Keratinocyte (primary cell): ENCODE data around the gene SCYGR2. TPM values are rescaled to one million over a fixed set of nuclear protein-coding genes. Genes with fewer than 3 reads are reported as not detected.

ENCODE experiments used
- DNase-seq: peaks from one replicate; pipeline ENCODE4 v3.0.0-alpha.2; 2011; ENCODE audit warnings: low read depth, missing footprints, low spot score
- FAIRE-seq: peaks from 2 replicates; lab custom pipeline; 2011; peaks lifted over from hg19 to GRCh38; lab: Jason Lieb, UNC
- H2AFZ ChIP-seq: 2 replicates; pipeline ENCODE4 v1.6.0; 2012; ENCODE audit warnings: low read length, control low read depth, inconsistent platforms; ENCODE audit not compliant: control insufficient read depth
- H3K27ac ChIP-seq: 2 replicates; pipeline ENCODE4 v1.5.1; 2011; ENCODE audit warnings: low read length; ENCODE audit not compliant: control insufficient read depth, insufficient read depth
- H3K27me3 ChIP-seq: 3 replicates; pipeline ENCODE4 v1.6.0; 2011; ENCODE audit warnings: low read length; ENCODE audit not compliant: control insufficient read depth, insufficient read depth; ENCODE audit errors: extremely low read depth
- H3K36me3 ChIP-seq, 2 experiments: 2 replicates in 1 of 2; 3 replicates in 1 of 2; pipeline ENCODE4 v1.5.1; 2011; ENCODE audit warnings: low read length in 2 of 2, mild to moderate bottlenecking in 1 of 2; ENCODE audit not compliant: control insufficient read depth in 2 of 2, insufficient read depth in 2 of 2; ENCODE audit errors: extremely low read depth in 1 of 2
- H3K4me1 ChIP-seq: 3 replicates; pipeline ENCODE4 v1.5.1; 2011; ENCODE audit warnings: low read length; ENCODE audit not compliant: control insufficient read depth, insufficient read depth; ENCODE audit errors: extremely low read depth
- H3K4me2 ChIP-seq: 3 replicates; pipeline ENCODE4 v1.6.0; 2011; ENCODE audit warnings: low read depth, low read length; ENCODE audit not compliant: control insufficient read depth, insufficient read depth; ENCODE audit errors: extremely low read depth
- H3K4me3 ChIP-seq, 3 experiments: fragments of 200-600 bp in 1 of 3; sonication (generic) in 1 of 3; 2 replicates in 2 of 3; 3 replicates in 1 of 3; pipeline ENCODE4 v1.5.1; 2011 to 2016; ENCODE audit warnings: low read length in 3 of 3, mild to moderate bottlenecking in 3 of 3, control low read depth in 2 of 3, inconsistent platforms in 1 of 3, low read depth in 1 of 3, mixed read lengths in 1 of 3, mixed run types in 1 of 3, moderate library complexity in 1 of 3; ENCODE audit not compliant: control insufficient read depth in 2 of 3, insufficient read depth in 2 of 3; ENCODE audit errors: extremely low read depth in 1 of 3
- H3K79me2 ChIP-seq: 2 replicates; pipeline ENCODE4 v1.6.0; 2012; ENCODE audit warnings: low read length; ENCODE audit not compliant: control insufficient read depth, insufficient read depth
- H3K9ac ChIP-seq: 3 replicates; pipeline ENCODE4 v1.6.0; 2011; ENCODE audit warnings: low read length; ENCODE audit not compliant: control insufficient read depth, insufficient read depth; ENCODE audit errors: extremely low read depth
- H3K9me1 ChIP-seq: 3 replicates; pipeline ENCODE4 v1.6.0; 2011; ENCODE audit warnings: low read length; ENCODE audit not compliant: control insufficient read depth, insufficient read depth; ENCODE audit errors: extremely low read depth
- H3K9me3 ChIP-seq: 2 replicates; pipeline ENCODE4 v1.5.1; 2012; ENCODE audit warnings: low read depth, low read length; ENCODE audit not compliant: control insufficient read depth
- H4K20me1 ChIP-seq: 3 replicates; pipeline ENCODE4 v1.6.0; 2011; ENCODE audit warnings: low read length; ENCODE audit not compliant: control insufficient read depth, insufficient read depth; ENCODE audit errors: extremely low read depth
- CTCF ChIP-seq, 3 experiments: IDR thresholded peaks in 1 of 3; conservative IDR thresholded peaks in 1 of 3; optimal IDR thresholded peaks in 1 of 3; 2 replicates in 2 of 3; 3 replicates in 1 of 3; pipeline versions ENCODE3 to v1.5.1; 2011; ENCODE audit warnings: low read length in 3 of 3, mild to moderate bottlenecking in 3 of 3, moderate library complexity in 2 of 3, control low read depth in 1 of 3, inconsistent platforms in 1 of 3; ENCODE audit not compliant: insufficient read depth in 2 of 3; ENCODE audit errors: extremely low read depth in 1 of 3
- EZH2 ChIP-seq: IDR thresholded peaks from one replicate; pipeline ENCODE4 v1.6.1; 2012; ENCODE audit warnings: inconsistent platforms, mild to moderate bottlenecking, low read length, moderate library complexity
- dilution Hi-C: fragments of 300-500 bp; cut with MboI; formaldehyde crosslinking; loops from one replicate; pipeline ENCODE4 v1.7.0; 2020; ENCODE audit warnings: low sequenced_read_pairs; ENCODE audit not compliant: extremely low pct_ligation_motif_present
- polyA plus RNA-seq, 5 experiments: library from polyadenylated mRNA; depleted of rRNA in 3 of 5; stranded (reverse) in 3 of 5; stranded (forward) in 1 of 5; unstranded in 1 of 5; fragments of >200 nt; gene quantifications; 1 replicate in 1 of 5; 2 replicates in 3 of 5; 3 replicates in 1 of 5; pipeline versions ENCODE4 v1.2.1 to v1.2.3, GENCODE V29; 2011 to 2012; ENCODE audit warnings: missing spikeins in 2 of 5, low read depth in 1 of 5, low replicate concordance in 1 of 5

Gene SCYGR2
- polyA plus RNA-seq, 1 donor (not counting 4 experiments of a cell fraction or from before 2014, with no cell fraction given): not detected

GRCh38 chr2:227602358-227602757 lies 3.7 kb downstream of the SCYGR2 start:
- DNase-seq (no peak), FAIRE-seq (no peak)
- Histone ChIP-seq H4K20me1 (no peaks in the 10 kb centered on the region), H3K9ac (no peak overlapping the region), H3K4me1 (peaks cover 2% of the 10 kb centered on the region), H3K27ac (no peak overlapping the region), H3K27me3 (no peaks in the 10 kb centered on the region), H3K79me2 (no peaks in the 10 kb centered on the region), H3K9me1 (no peaks in the 10 kb centered on the region), H3K9me3 (no peaks in the 10 kb centered on the region), H2AFZ (no peak overlapping the region), H3K4me2 (no peak overlapping the region), H3K4me3 (no peak overlapping the region), H3K36me3 (no peaks in the 10 kb centered on the region)
- TF ChIP-seq EZH2: no peak
- no peak for TF ChIP-seq CTCF (optimal IDR thresholded peaks at IDR 0.05 in 1 of 3, IDR thresholded peaks at IDR 0.05 in 1 of 3, conservative IDR thresholded peaks at IDR 0.05 in 1 of 3; ENCODE audit: extremely low read depth in 1 of 3, insufficient read depth in 2 of 3, low read length in 3 of 3)
- dilution Hi-C loops: no loop called here

GRCh38 chr2:227606476-227606875 lies 7.8 kb downstream of the SCYGR2 start:
- no peaks in the 10 kb centered on the region for H3K36me3 ChIP-seq
- H3K27me3 ChIP-seq: no peaks in the 10 kb centered on the region
- DNase-seq: no peak
- dilution Hi-C loops: no loop called here
- H3K79me2 ChIP-seq: no peaks in the 10 kb centered on the region
- no peak overlapping the region for H2AFZ ChIP-seq
- no peak overlapping the region for H3K4me2 ChIP-seq
- FAIRE-seq: no peak
- H3K9me1 ChIP-seq: no peaks in the 10 kb centered on the region
- no peaks in the 10 kb centered on the region for H3K9me3 ChIP-seq
- H3K4me1 ChIP-seq: no peaks in the 10 kb centered on the region
- no peak for TF ChIP-seq CTCF (optimal IDR thresholded peaks at IDR 0.05 in 1 of 3, IDR thresholded peaks at IDR 0.05 in 1 of 3, conservative IDR thresholded peaks at IDR 0.05 in 1 of 3; ENCODE audit: extremely low read depth in 1 of 3, insufficient read depth in 2 of 3, low read length in 3 of 3)
- no peak for TF ChIP-seq EZH2
- H3K4me3 ChIP-seq: no peak overlapping the region
- H4K20me1 ChIP-seq: no peaks in the 10 kb centered on the region
- H3K9ac ChIP-seq: no peak overlapping the region
- H3K27ac ChIP-seq: no peak overlapping the region
